ENCODE measurements around the gene DHRS2. TPM values are rescaled to one million over a fixed set of nuclear protein-coding genes. Genes with fewer than 3 reads are reported as not detected.
"Not testable (repeated sequence)": the region's sequence is repeated elsewhere in the genome, so short reads cannot be mapped to it uniquely, and the experiment has no call there.

Gene DHRS2
- total RNA-seq, 1 donor from 2014 or later, result not detected

- Mint-ChIP-seq H3K9me3 (no peaks in the 10 kb centered on the region), H3K36me3 (ENCODE audit: low read depth) (no peaks in the 10 kb centered on the region), H3K27ac (no peak overlapping the region), H3K27me3 (peaks cover 8% of the 10 kb centered on the region), H3K4me1 (no peaks in the 10 kb centered on the region), H3K4me3 (no peak overlapping the region)
- DNase-seq (no peak), ATAC-seq (ENCODE audit: low read depth) (no peak)
- intact Hi-C loops (cut with micrococcal nuclease), result no loop called here
- no peak for TF ChIP-seq CTCF (IDR thresholded peaks at IDR 0.05)
- ChIA-PET POLR2A (no interaction called here), CTCF (no interaction called here)
These were observed 27.2 kb upstream of the DHRS2 start for GRCh38 chr14:23609001-23609400.

GRCh38 chr14:23609411-23610089, 26.6 kb upstream of the DHRS2 start:
- H3K9me3 Mint-ChIP-seq; ATAC-seq (ENCODE audit: low read depth); H3K4me3 Mint-ChIP-seq; H3K4me1 Mint-ChIP-seq; H3K36me3 Mint-ChIP-seq (ENCODE audit: low read depth); intact Hi-C loops (cut with micrococcal nuclease); POLR2A ChIA-PET; H3K27ac Mint-ChIP-seq; DNase-seq; CTCF ChIA-PET: not testable (repeated sequence)
- H3K27me3 Mint-ChIP-seq, result peaks cover 11% of the 10 kb centered on the region

- peaks cover 12% of the 10 kb centered on the region for H3K27me3 Mint-ChIP-seq
- H3K36me3 Mint-ChIP-seq (ENCODE audit: low read depth), result no peaks in the 10 kb centered on the region
- POLR2A ChIA-PET, result no interaction called here
- H3K4me1 Mint-ChIP-seq, result no peaks in the 10 kb centered on the region
- ATAC-seq (ENCODE audit: low read depth) (no peak), DNase-seq (no peak)
- intact Hi-C loops (cut with micrococcal nuclease), result no loop called here
- H3K27ac Mint-ChIP-seq, result no peak overlapping the region
- no peak for TF ChIP-seq CTCF (IDR thresholded peaks at IDR 0.05)
- H3K4me3 Mint-ChIP-seq, result no peak overlapping the region
- no peaks in the 10 kb centered on the region for H3K9me3 Mint-ChIP-seq
- CTCF ChIA-PET, result no interaction called here
These were observed 25.9 kb upstream of the DHRS2 start for GRCh38 chr14:23610090-23610814.

- TF ChIP-seq CTCF (IDR thresholded peaks at IDR 0.05), result no peak
- Mint-ChIP-seq H3K36me3 (ENCODE audit: low read depth) (no peaks in the 10 kb centered on the region), H3K4me3 (no peak overlapping the region), H3K4me1 (no peaks in the 10 kb centered on the region), H3K9me3 (no peaks in the 10 kb centered on the region), H3K27ac (no peak overlapping the region), H3K27me3 (peaks cover 14% of the 10 kb centered on the region)
- ChIA-PET CTCF (no interaction called here), POLR2A (no interaction called here)
- ATAC-seq (ENCODE audit: low read depth), result no peak
- intact Hi-C loops (cut with micrococcal nuclease), result no loop called here
- DNase-seq, result no peak
These were observed 25.3 kb upstream of the DHRS2 start for GRCh38 chr14:23610815-23611289.

GRCh38 chr14:23612354-23612732, 23.8 kb upstream of the DHRS2 start:
- ChIA-PET POLR2A (no interaction called here), CTCF (interaction anchor here (1.4 kb wide), 1 partner anchor 20 kb away, joined by 3 read pairs; no protein-coding TSS in a partner anchor)
- H3K4me3 Mint-ChIP-seq, result no peak overlapping the region
- H3K9me3 Mint-ChIP-seq, result no peaks in the 10 kb centered on the region
- no peak for TF ChIP-seq CTCF (IDR thresholded peaks at IDR 0.05)
- H3K27me3 Mint-ChIP-seq, result peaks cover 12% of the 10 kb centered on the region
- ATAC-seq (ENCODE audit: low read depth) (no peak), DNase-seq (no peak)
- no peaks in the 10 kb centered on the region for H3K4me1 Mint-ChIP-seq
- intact Hi-C loops (cut with micrococcal nuclease), result no loop called here
- no peak overlapping the region for H3K27ac Mint-ChIP-seq
- H3K36me3 Mint-ChIP-seq (ENCODE audit: low read depth), result no peaks in the 10 kb centered on the region
